GM23338 (cell line): ENCODE data around the gene PRKCQ. TPM values are rescaled to one million over a fixed set of nuclear protein-coding genes. Genes with fewer than 3 reads are reported as not detected.

ENCODE experiments used
- ATAC-seq: fragments of 200-7000 bp; cut with Tn5 transposase; 3 replicates; pipeline ENCODE4 v1.9.1; 2020
- DNase-seq: peaks from one replicate; pipeline ENCODE4 v3.0.0-alpha.2; 2015; ENCODE audit warnings: low spot score
- H2AFZ ChIP-seq: fragments of 200-600 bp; sonication (generic); 2 replicates; pipeline ENCODE4 v1.8.0; 2016; ENCODE audit warnings: antibody characterized with exemption, mild to moderate bottlenecking, moderate library complexity
- H3F3A ChIP-seq: fragments of 200-600 bp; sonication (generic); replicated peaks from 2 replicates; pipeline ENCODE4 v1.8.0; 2017; ENCODE audit warnings: antibody characterized with exemption, mixed run types, low read depth
- H3K27ac ChIP-seq: fragments of 200-600 bp; sonication (generic); 2 replicates; pipeline ENCODE4 v1.6.1; 2016; ENCODE audit warnings: low read depth
- H3K27me3 ChIP-seq: fragments of 200-600 bp; sonication (generic); 2 replicates; pipeline ENCODE4 v1.8.0; 2016; ENCODE audit warnings: mild to moderate bottlenecking, mixed run types, moderate library complexity; ENCODE audit not compliant: insufficient read depth
- H3K36me3 ChIP-seq: fragments of 200-600 bp; sonication (generic); 2 replicates; pipeline ENCODE4 v1.8.0; 2016; ENCODE audit warnings: mild to moderate bottlenecking; ENCODE audit not compliant: insufficient read depth
- H3K4me1 ChIP-seq: fragments of 200-600 bp; sonication (generic); 2 replicates; pipeline ENCODE4 v1.8.0; 2016; ENCODE audit warnings: mild to moderate bottlenecking, moderate library complexity; ENCODE audit not compliant: insufficient read depth
- H3K4me2 ChIP-seq: fragments of 200-600 bp; sonication (generic); 2 replicates; pipeline ENCODE4 v1.7.1; 2017; ENCODE audit warnings: mixed run types
- H3K4me3 ChIP-seq: fragments of 200-600 bp; sonication (generic); 2 replicates; pipeline ENCODE4 v1.6.1; 2016; ENCODE audit warnings: mixed run types
- H3K79me2 ChIP-seq: fragments of 200-600 bp; sonication (generic); replicated peaks from 2 replicates; pipeline ENCODE4 v1.8.0; 2017; ENCODE audit warnings: mild to moderate bottlenecking; ENCODE audit not compliant: insufficient read depth
- H3K9me2 ChIP-seq: fragments of 200-600 bp; sonication (generic); 2 replicates; pipeline ENCODE4 v1.8.0; 2017; ENCODE audit not compliant: insufficient read depth
- H4K20me1 ChIP-seq: fragments of 200-600 bp; sonication (generic); replicated peaks from 2 replicates; pipeline ENCODE4 v1.8.0; 2017; ENCODE audit warnings: mild to moderate bottlenecking; ENCODE audit not compliant: insufficient read depth
- H3K27ac Mint-ChIP-seq: 2 replicates; pipeline ENCODE4 v1.8.0; 2020; ENCODE audit warnings: inconsistent platforms, mild to moderate bottlenecking, moderate library complexity, mixed read lengths
- H3K27me3 Mint-ChIP-seq: 3 replicates; pipeline ENCODE4 v1.8.0; 2022; ENCODE audit warnings: low read depth, mild to moderate bottlenecking, moderate library complexity, mixed read lengths, inconsistent platforms; ENCODE audit not compliant: insufficient read depth, poor library complexity
- H3K36me3 Mint-ChIP-seq: 3 replicates; pipeline ENCODE4 v1.8.0; 2021; ENCODE audit warnings: low read depth, mild to moderate bottlenecking, inconsistent platforms, moderate library complexity, mixed read lengths
- H3K4me1 Mint-ChIP-seq: 3 replicates; pipeline ENCODE4 v1.8.0; 2020; ENCODE audit warnings: mild to moderate bottlenecking, inconsistent platforms, mixed read lengths
- H3K4me3 Mint-ChIP-seq: 3 replicates; pipeline ENCODE4 v1.8.0; 2021; ENCODE audit warnings: moderate library complexity, mild to moderate bottlenecking, inconsistent platforms, mixed read lengths
- H3K9me3 Mint-ChIP-seq: 3 replicates; pipeline ENCODE4 v1.8.0; 2020; ENCODE audit warnings: moderate library complexity, mild to moderate bottlenecking, inconsistent platforms, mixed read lengths
- CREB1 ChIP-seq: fragments of 250-450 bp; sonication (Bioruptor Pico); IDR thresholded peaks from 2 replicates; pipeline ENCODE4 v1.5.0; 2020; ENCODE audit warnings: low read depth, mild to moderate bottlenecking, moderate library complexity
- CTCF ChIP-seq, 2 experiments: fragments of 200-600 bp in 1 of 2; sonication (generic) in 1 of 2; conservative IDR thresholded peaks; 2 replicates each; pipeline versions ENCODE4 v1.5.1 to v1.6.1; 2016 to 2017; ENCODE audit warnings: antibody characterized with exemption in 2 of 2, low read depth in 2 of 2, mild to moderate bottlenecking in 2 of 2, moderate library complexity in 1 of 2
- ETS1 ChIP-seq: IDR thresholded peaks from 2 replicates; pipeline ENCODE4 v1.6.1; 2016; ENCODE audit warnings: antibody characterized with exemption
- EZH2 ChIP-seq: fragments of 200-600 bp; sonication (generic); IDR thresholded peaks from one replicate; pipeline ENCODE4 v1.8.0; 2017; ENCODE audit warnings: antibody characterized with exemption, mild to moderate bottlenecking, low read depth; ENCODE audit not compliant: unreplicated experiment
- EZH2phosphoT487 ChIP-seq: fragments of 200-600 bp; sonication (generic); IDR thresholded peaks from one replicate; pipeline ENCODE4 v1.8.1; 2018; ENCODE audit warnings: antibody characterized with exemption; ENCODE audit not compliant: unreplicated experiment
- JUNB ChIP-seq: IDR thresholded peaks from one replicate; pipeline ENCODE4 v1.6.1; 2016; ENCODE audit warnings: antibody characterized with exemption; ENCODE audit not compliant: unreplicated experiment
- NANOG ChIP-seq: IDR thresholded peaks from 2 replicates; pipeline ENCODE4 v1.6.1; 2016; ENCODE audit warnings: antibody characterized with exemption, borderline replicate concordance
- POLR2AphosphoS5 ChIP-seq: IDR thresholded peaks from 2 replicates; pipeline ENCODE4 v1.6.1; 2016; ENCODE audit warnings: antibody characterized with exemption, low read depth
- REST ChIP-seq: IDR thresholded peaks from one replicate; pipeline ENCODE4 v1.6.1; 2018; ENCODE audit warnings: antibody characterized with exemption; ENCODE audit not compliant: unreplicated experiment
- ZNF331 ChIP-seq: fragments of 250-450 bp; sonication (Bioruptor Pico); IDR thresholded peaks from 2 replicates; pipeline ENCODE4 v1.5.0; 2020; ENCODE audit warnings: low read depth, mild to moderate bottlenecking, moderate library complexity
- polyA plus RNA-seq: library from polyadenylated mRNA; unstranded; fragments of >200 nt; fragmentation: Nextera tagmentation; extraction: Ambion mirVana; gene quantifications from 2 replicates; pipeline ENCODE4 v1.2.1, GENCODE V29; 2016
- total RNA-seq: library from RNA; depleted of rRNA; stranded (reverse); fragments of >200 nt; shearing (Covaris generic); gene quantifications from 2 replicates; pipeline ENCODE4 v1.2.3, GENCODE V29; 2014

The PRKCQ gene
- total and polyA plus RNA-seq, 2 experiments from 2014 or later = 12.6 to 28.5 TPM

- TF ChIP-seq EZH2 (no peak), REST (no peak), CREB1 (no peak), POLR2AphosphoS5 (no peak), ZNF331 (CRISPR knock-in tag) (no peak), JUNB (no peak), CTCF (conservative IDR thresholded peaks at IDR 0.05; ENCODE audit: low read depth in 2 of 2) (no peak), NANOG (no peak), EZH2phosphoT487 (no peak)
Measured at GRCh38 chr10:6455592-6455991, 124.5 kb downstream of the PRKCQ start (continued).

- peaks cover 2% of the 10 kb centered on the region; the same call in 1 of the 2 replicates for H3K36me3 ChIP-seq
- peaks cover 2% of the 10 kb centered on the region for H3K36me3 Mint-ChIP-seq
- no peaks in the 10 kb centered on the region; the same call in 2 of the 3 replicates for H3K4me1 Mint-ChIP-seq
- no peak for ATAC-seq
- H3K4me2 ChIP-seq = no peak overlapping the region
- H3K4me1 ChIP-seq = no peaks in the 10 kb centered on the region
- no peak for TF ChIP-seq ETS1
- no peak for TF ChIP-seq EZH2phosphoT487
- TF ChIP-seq EZH2 = no peak
- TF ChIP-seq JUNB = no peak
- no peak for TF ChIP-seq CREB1
- no peak for TF ChIP-seq CTCF (conservative IDR thresholded peaks at IDR 0.05; ENCODE audit: low read depth in 2 of 2)
- TF ChIP-seq POLR2AphosphoS5 = no peak
- H2AFZ ChIP-seq = no peak overlapping the region
- H3F3A ChIP-seq = no peaks in the 10 kb centered on the region
- no peaks in the 10 kb centered on the region for H3K79me2 ChIP-seq
- no peak overlapping the region for H3K4me3 Mint-ChIP-seq
- no peak overlapping the region for H3K27ac Mint-ChIP-seq
- H3K4me3 ChIP-seq = no peak overlapping the region
- no peaks in the 10 kb centered on the region; the same call in 2 of the 3 replicates for H3K9me3 Mint-ChIP-seq
- H3K27me3 Mint-ChIP-seq = peaks cover 4% of the 10 kb centered on the region
- no peak for DNase-seq
- H3K27ac ChIP-seq = no peak overlapping the region
- H4K20me1 ChIP-seq = no peaks in the 10 kb centered on the region
- H3K27me3 ChIP-seq = no peaks in the 10 kb centered on the region
- no peaks in the 10 kb centered on the region for H3K9me2 ChIP-seq
Measured at GRCh38 chr10:6446711-6447110, 133.4 kb downstream of the PRKCQ start.
